ENCODE results near the gene PSMD2. TPM values are rescaled to one million over a fixed set of nuclear protein-coding genes. Genes with fewer than 3 reads are reported as not detected.

Gene PSMD2
- total RNA-seq, 1 experiment from 2014 or later: 536 TPM

- Histone ChIP-seq H3K27ac (ENCODE audit: low read length) (no peak overlapping the region), H3K9me3 (ENCODE audit: control insufficient read depth, insufficient read depth, low read depth, low read length) (no peaks in the 10 kb centered on the region), H3K4me3 (ENCODE audit: low read depth in 2 of 2, low read length in 2 of 2) (no peak overlapping the region), H3K27me3 (ENCODE audit: control insufficient read depth, insufficient read depth, low read length) (no peaks in the 10 kb centered on the region), H3K36me3 (ENCODE audit: control insufficient read depth, insufficient read depth, low read length) (peaks cover 27% of the 10 kb centered on the region), H3K4me1 (ENCODE audit: control insufficient read depth, insufficient read depth, low read length) (no peaks in the 10 kb centered on the region)
- TF ChIP-seq SIN3A (IDR thresholded peaks at IDR 0.05; ENCODE audit: borderline replicate concordance, insufficient read depth, low read depth, low read length): no peak
- TF ChIP-seq REST (IDR thresholded peaks at IDR 0.05; ENCODE audit: insufficient read depth in 1 of 2, low read depth in 2 of 2, low read length in 1 of 2): no peak
- no peak for TF ChIP-seq CTCF (IDR thresholded peaks at IDR 0.05)
- TF ChIP-seq TCF7L2 (IDR thresholded peaks at IDR 0.05; ENCODE audit: low read depth, low read length): no peak
- TF ChIP-seq POLR2AphosphoS5 (IDR thresholded peaks at IDR 0.05; ENCODE audit: low read depth, low read length): no peak
- CTCF ChIA-PET: no interaction called here
- POLR2A ChIA-PET: no interaction called here
- no TSS peak for BruUV-seq (replicated peaks)
- ATAC-seq (no peak), DNase-seq (ENCODE audit: low read depth, low spot score) (no peak)
- intact Hi-C loops (cut with micrococcal nuclease; ENCODE audit: unreplicated experiment): no loop called here
- in situ Hi-C loops (cut with HindIII; ENCODE audit: low pct_unique_long_range_greater_than_20kb, low sequenced_read_pairs): no loop called here
Observed at GRCh38 chr3:184308744-184309143, 9.7 kb downstream of the PSMD2 start.

- no peak for DNase-seq (ENCODE audit: low read depth, low spot score)
- H3K9me3 ChIP-seq (ENCODE audit: control insufficient read depth, insufficient read depth, low read depth, low read length): no peaks in the 10 kb centered on the region
Observed at GRCh38 chr3:184311633-184312032, 12.6 kb downstream of the PSMD2 start.

More at GRCh38 chr3:184311633-184312032, 12.6 kb downstream of the PSMD2 start:
- no TSS peak for BruUV-seq (replicated peaks)
- peaks cover 3% of the 10 kb centered on the region for H3K4me1 ChIP-seq (ENCODE audit: control insufficient read depth, insufficient read depth, low read length)
- ChIA-PET POLR2A (no interaction called here), CTCF (no interaction called here)
- ATAC-seq: no peak
- in situ Hi-C loops (cut with HindIII; ENCODE audit: low pct_unique_long_range_greater_than_20kb, low sequenced_read_pairs) (no loop called here), intact Hi-C loops (cut with micrococcal nuclease; ENCODE audit: unreplicated experiment) (no loop called here)
- no peaks in the 10 kb centered on the region for H3K27me3 ChIP-seq (ENCODE audit: control insufficient read depth, insufficient read depth, low read length)
- no peak overlapping the region for H3K4me3 ChIP-seq (ENCODE audit: low read depth in 2 of 2, low read length in 2 of 2)
- no peak for TF ChIP-seq POLR2AphosphoS5 (IDR thresholded peaks at IDR 0.05; ENCODE audit: low read depth, low read length)
- TF ChIP-seq CTCF (IDR thresholded peaks at IDR 0.05): no peak
- TF ChIP-seq SIN3A (IDR thresholded peaks at IDR 0.05; ENCODE audit: borderline replicate concordance, insufficient read depth, low read depth, low read length): no peak
- TF ChIP-seq REST (IDR thresholded peaks at IDR 0.05; ENCODE audit: insufficient read depth in 1 of 2, low read depth in 2 of 2, low read length in 1 of 2): no peak
- TF ChIP-seq TCF7L2 (IDR thresholded peaks at IDR 0.05; ENCODE audit: low read depth, low read length): no peak
- H3K27ac ChIP-seq (ENCODE audit: low read length): no peak overlapping the region
- peaks cover 7% of the 10 kb centered on the region; the same call in 1 of the 2 replicates for H3K36me3 ChIP-seq (ENCODE audit: control insufficient read depth, insufficient read depth, low read length)

Data from Panc1 (cell line).